Ishikawa (cell line): Measurements from ENCODE around the gene TMEM255B.

Experiments used
- EGR1 ChIP-seq: IDR thresholded peaks from 2 replicates; pipeline ENCODE4 v1.6.1; 2012
- EP300 ChIP-seq: IDR thresholded peaks from 2 replicates; pipeline ENCODE4 v1.6.1; 2012; ENCODE audit warnings: borderline replicate concordance
- RAD21 ChIP-seq: IDR thresholded peaks from 2 replicates; pipeline ENCODE4 v1.6.1; 2012; ENCODE audit warnings: low read depth

GRCh38 chr13:113817860-113818691 lies 59.0 kb downstream of the TMEM255B start:
- TF ChIP-seq RAD21 (no peak), EP300 (no peak), EGR1 (no peak)
